ENCODE measurements around the gene NDUFA7.
"Not testable (repeated sequence)": the region's sequence is repeated elsewhere in the genome, so short reads cannot be mapped to it uniquely, and the experiment has no call there.

Gene NDUFA7

GRCh38 chr19:8358948-8359347 lies 37.8 kb upstream of the NDUFA7 start:
- no peak overlapping the region for H3K4me3 ChIP-seq (ENCODE audit: low read depth, low read length)
- H3K27me3 ChIP-seq (ENCODE audit: insufficient read depth, low read length) = no peaks in the 10 kb centered on the region
- H3K36me3 ChIP-seq (ENCODE audit: insufficient read depth, low read length) = no peaks in the 10 kb centered on the region
- no peak overlapping the region for H2AFZ ChIP-seq (ENCODE audit: low read length, unreplicated experiment)
- no peaks in the 10 kb centered on the region for H3K79me2 ChIP-seq (ENCODE audit: control insufficient read depth, insufficient read depth, low read length, unreplicated experiment)
- no peak overlapping the region for H3K27ac ChIP-seq (ENCODE audit: low read depth, low read length)
- H3K4me1 ChIP-seq (ENCODE audit: control insufficient read depth, insufficient read depth, low read length, unreplicated experiment) = peaks cover 34% of the 10 kb centered on the region

GRCh38 chr19:8357007-8357521 lies 35.9 kb upstream of the NDUFA7 start:
- H3K79me2 ChIP-seq (ENCODE audit: control insufficient read depth, insufficient read depth, low read length, unreplicated experiment) = no peaks in the 10 kb centered on the region
- peaks cover 27% of the 10 kb centered on the region for H3K4me1 ChIP-seq (ENCODE audit: control insufficient read depth, insufficient read depth, low read length, unreplicated experiment)
- no peak overlapping the region for H3K4me3 ChIP-seq (ENCODE audit: low read depth, low read length)
- H3K36me3 ChIP-seq (ENCODE audit: insufficient read depth, low read length) = no peaks in the 10 kb centered on the region
- H3K27me3 ChIP-seq (ENCODE audit: insufficient read depth, low read length) = no peaks in the 10 kb centered on the region
- H2AFZ ChIP-seq (ENCODE audit: low read length, unreplicated experiment) = no peak overlapping the region
- peak overlapping the region; percentile 98 for H3K27ac ChIP-seq (ENCODE audit: low read depth, low read length)

- Histone ChIP-seq H3K4me3 (ENCODE audit: low read depth, low read length) (peak overlapping the region; percentile 47; the same call in 1 of the 2 replicates), H2AFZ (ENCODE audit: low read length, unreplicated experiment) (no peak overlapping the region), H3K27me3 (ENCODE audit: insufficient read depth, low read length) (no peaks in the 10 kb centered on the region), H3K79me2 (ENCODE audit: control insufficient read depth, insufficient read depth, low read length, unreplicated experiment) (no peaks in the 10 kb centered on the region), H3K36me3 (ENCODE audit: insufficient read depth, low read length) (no peaks in the 10 kb centered on the region), H3K4me1 (ENCODE audit: control insufficient read depth, insufficient read depth, low read length, unreplicated experiment) (peaks cover 24% of the 10 kb centered on the region), H3K27ac (ENCODE audit: low read depth, low read length) (peak overlapping the region; percentile 98)
Observed at GRCh38 chr19:8355631-8356402, 34.6 kb upstream of the NDUFA7 start.

GRCh38 chr19:8352845-8353244 lies 31.7 kb upstream of the NDUFA7 start:
- H3K4me1 ChIP-seq (ENCODE audit: control insufficient read depth, insufficient read depth, low read length, unreplicated experiment) = peaks cover 18% of the 10 kb centered on the region
- H3K4me3 ChIP-seq (ENCODE audit: low read depth, low read length); H3K27ac ChIP-seq (ENCODE audit: low read depth, low read length); H3K27me3 ChIP-seq (ENCODE audit: insufficient read depth, low read length); H3K79me2 ChIP-seq (ENCODE audit: control insufficient read depth, insufficient read depth, low read length, unreplicated experiment); H2AFZ ChIP-seq (ENCODE audit: low read length, unreplicated experiment); H3K36me3 ChIP-seq (ENCODE audit: insufficient read depth, low read length): not testable (repeated sequence)

- Histone ChIP-seq H3K4me1 (ENCODE audit: control insufficient read depth, insufficient read depth, low read length, unreplicated experiment) (peaks cover 18% of the 10 kb centered on the region), H2AFZ (ENCODE audit: low read length, unreplicated experiment) (peak overlapping the region; percentile 12), H3K4me3 (ENCODE audit: low read depth, low read length) (peak overlapping the region; percentile 55), H3K36me3 (ENCODE audit: insufficient read depth, low read length) (no peaks in the 10 kb centered on the region), H3K27me3 (ENCODE audit: insufficient read depth, low read length) (no peaks in the 10 kb centered on the region), H3K27ac (ENCODE audit: low read depth, low read length) (no peak overlapping the region), H3K79me2 (ENCODE audit: control insufficient read depth, insufficient read depth, low read length, unreplicated experiment) (no peaks in the 10 kb centered on the region)
Observed at GRCh38 chr19:8352134-8352827, 31.1 kb upstream of the NDUFA7 start.

- H3K4me1 ChIP-seq (ENCODE audit: control insufficient read depth, insufficient read depth, low read length, unreplicated experiment); H3K27me3 ChIP-seq (ENCODE audit: insufficient read depth, low read length); H2AFZ ChIP-seq (ENCODE audit: low read length, unreplicated experiment); H3K36me3 ChIP-seq (ENCODE audit: insufficient read depth, low read length); H3K79me2 ChIP-seq (ENCODE audit: control insufficient read depth, insufficient read depth, low read length, unreplicated experiment); H3K27ac ChIP-seq (ENCODE audit: low read depth, low read length); H3K4me3 ChIP-seq (ENCODE audit: low read depth, low read length): not testable (repeated sequence)
Observed at GRCh38 chr19:8349629-8350372, 28.6 kb upstream of the NDUFA7 start.

- peaks cover 10% of the 10 kb centered on the region; the same call in 1 of the 2 replicates for H3K27me3 ChIP-seq (ENCODE audit: insufficient read depth, low read length)
- H3K4me1 ChIP-seq (ENCODE audit: control insufficient read depth, insufficient read depth, low read length, unreplicated experiment) = no peaks in the 10 kb centered on the region
- H3K27ac ChIP-seq (ENCODE audit: low read depth, low read length) = no peak overlapping the region
- H3K4me3 ChIP-seq (ENCODE audit: low read depth, low read length) = peak overlapping the region; percentile 63; the same call in 1 of the 2 replicates
- no peaks in the 10 kb centered on the region for H3K79me2 ChIP-seq (ENCODE audit: control insufficient read depth, insufficient read depth, low read length, unreplicated experiment)
- no peaks in the 10 kb centered on the region for H3K36me3 ChIP-seq (ENCODE audit: insufficient read depth, low read length)
- H2AFZ ChIP-seq (ENCODE audit: low read length, unreplicated experiment) = no peak overlapping the region
Observed at GRCh38 chr19:8343483-8343844, 22.3 kb upstream of the NDUFA7 start.

DNA sequence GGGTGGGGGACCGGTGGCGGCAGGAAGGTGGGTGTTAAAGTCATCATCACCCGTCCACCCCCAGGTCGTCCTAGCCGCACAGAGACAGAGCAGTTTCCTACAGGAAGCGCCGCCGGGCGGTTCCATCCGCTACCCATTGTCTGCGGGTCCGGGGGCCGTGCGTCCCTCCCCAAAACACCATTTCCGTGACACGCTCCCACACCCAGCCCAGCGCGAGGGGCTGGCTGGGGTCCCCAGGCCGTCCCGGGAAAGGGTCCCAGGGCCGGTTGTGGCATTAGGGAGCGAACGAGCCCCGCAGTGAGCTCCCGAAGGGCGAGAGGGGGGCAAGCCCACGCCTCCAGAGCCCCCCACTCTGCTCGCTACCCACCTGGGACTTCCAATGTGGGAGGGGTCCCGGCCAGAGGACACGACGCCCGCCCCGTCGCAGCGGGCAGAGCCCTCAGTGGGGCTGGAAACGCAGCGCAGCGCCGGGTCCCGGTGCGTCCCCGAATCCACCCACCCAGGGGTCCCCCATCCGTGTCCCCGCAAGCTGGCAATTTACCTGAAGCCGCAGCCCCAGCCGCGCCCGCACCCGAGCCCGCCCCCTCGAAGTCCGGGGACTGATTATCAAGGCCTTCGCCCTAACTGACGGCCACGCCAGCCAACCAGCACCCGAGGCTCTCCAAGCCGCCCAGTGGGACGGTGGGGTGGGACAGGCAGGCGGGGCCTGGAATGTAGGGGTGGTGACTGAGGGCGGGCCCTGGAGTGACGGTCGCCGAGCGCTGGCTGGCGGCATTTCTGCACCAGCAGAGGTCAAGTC lies 21.7 kb upstream of the NDUFA7 start, which contains the start of gene KANK3:
KANK3 (minus strand) TSS at position 579 of the 799 bp plus-strand sequence. CDS start 5,434 bp downstream, outside the sequence.
- peak within 1 kb of the TSS; percentile 25 for H2AFZ ChIP-seq (ENCODE audit: low read length, unreplicated experiment)
- H3K36me3 ChIP-seq (ENCODE audit: insufficient read depth, low read length) = no peaks in the 10 kb centered on the region
- peak within 1 kb of the TSS; percentile 63 for H3K4me3 ChIP-seq (ENCODE audit: low read depth, low read length)

DNA sequence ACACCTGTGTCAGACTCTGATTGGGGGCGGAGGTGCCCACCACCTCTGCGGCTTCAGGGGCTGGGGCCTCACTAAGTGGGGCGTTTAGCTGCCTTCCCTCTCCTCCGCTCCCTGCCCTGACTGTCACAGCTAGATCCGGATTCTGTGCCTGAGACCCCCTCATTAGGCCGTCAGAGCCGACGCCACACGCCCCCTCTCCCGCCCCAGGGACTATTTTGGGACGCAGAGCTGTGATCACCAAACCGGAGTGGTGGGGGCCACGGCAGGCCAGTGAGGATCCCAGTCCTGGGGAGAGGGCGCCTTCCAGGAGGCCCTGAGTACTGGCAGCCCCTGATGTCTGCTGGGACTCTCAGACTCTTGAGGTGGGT lies 21.1 kb upstream of the NDUFA7 start:
- H3K79me2 ChIP-seq (ENCODE audit: control insufficient read depth, insufficient read depth, low read length, unreplicated experiment) = no peaks in the 10 kb centered on the region
- no peak overlapping the region for H3K4me3 ChIP-seq (ENCODE audit: low read depth, low read length)
- H3K27me3 ChIP-seq (ENCODE audit: insufficient read depth, low read length) = peaks cover 10% of the 10 kb centered on the region; the same call in 1 of the 2 replicates
- H3K4me1 ChIP-seq (ENCODE audit: control insufficient read depth, insufficient read depth, low read length, unreplicated experiment) = no peaks in the 10 kb centered on the region
- H3K36me3 ChIP-seq (ENCODE audit: insufficient read depth, low read length) = no peaks in the 10 kb centered on the region
- no peak overlapping the region for H2AFZ ChIP-seq (ENCODE audit: low read length, unreplicated experiment)
- no peak overlapping the region for H3K27ac ChIP-seq (ENCODE audit: low read depth, low read length)

More for the DNA sequence above, 21.7 kb upstream of the NDUFA7 start, which contains the start of gene KANK3:
- Histone ChIP-seq H3K79me2 (ENCODE audit: control insufficient read depth, insufficient read depth, low read length, unreplicated experiment) (no peaks in the 10 kb centered on the region), H3K27me3 (ENCODE audit: insufficient read depth, low read length) (peaks cover 10% of the 10 kb centered on the region; the same call in 1 of the 2 replicates), H3K27ac (ENCODE audit: low read depth, low read length) (no peak within 1 kb of the TSS), H3K4me1 (ENCODE audit: control insufficient read depth, insufficient read depth, low read length, unreplicated experiment) (no peaks in the 10 kb centered on the region)

DNA sequence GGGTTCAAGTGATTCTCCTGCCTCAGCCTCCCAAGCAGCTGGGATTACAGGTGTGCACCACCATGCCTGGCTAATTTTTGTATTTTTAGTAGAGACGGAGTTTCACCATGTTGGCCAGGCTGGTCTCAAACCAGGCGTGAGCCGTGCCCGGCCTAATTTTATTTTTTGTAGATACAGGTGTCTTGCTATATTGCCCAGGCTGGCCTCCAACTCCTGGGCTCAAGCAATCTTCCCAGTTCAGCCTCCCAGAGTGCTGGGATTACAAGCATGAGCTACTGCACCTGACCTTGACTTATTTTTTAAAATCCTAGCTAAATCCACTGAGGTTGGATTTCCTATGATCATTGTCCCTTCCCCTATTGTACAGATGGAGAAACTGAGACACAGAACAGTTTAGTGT lies 20.3 kb upstream of the NDUFA7 start:
- H3K4me3 ChIP-seq (ENCODE audit: low read depth, low read length); H3K36me3 ChIP-seq (ENCODE audit: insufficient read depth, low read length); H3K4me1 ChIP-seq (ENCODE audit: control insufficient read depth, insufficient read depth, low read length, unreplicated experiment); H2AFZ ChIP-seq (ENCODE audit: low read length, unreplicated experiment); H3K79me2 ChIP-seq (ENCODE audit: control insufficient read depth, insufficient read depth, low read length, unreplicated experiment); H3K27ac ChIP-seq (ENCODE audit: low read depth, low read length): not testable (repeated sequence)
- peaks cover 10% of the 10 kb centered on the region; the same call in 1 of the 2 replicates for H3K27me3 ChIP-seq (ENCODE audit: insufficient read depth, low read length)
